Cardiac fibroblast (primary cell): ENCODE measurements around the gene ZNF438.
"Not testable (repeated sequence)": the region's sequence is repeated elsewhere in the genome, so short reads cannot be mapped to it uniquely, and the experiment has no call there.

Experiments
- DNase-seq, 2 donors: peaks; one replicate each; pipeline versions ENCODE4 v3.0.0 to v3.0.0-alpha.2; 2010; ENCODE audit warnings: low read depth in 2 of 2
- H3K4me3 ChIP-seq, 2 donors: replicated peaks in 1 of 2; 1 replicate in 1 of 2; 2 replicates in 1 of 2; pipeline ENCODE4 v1.5.1; 2011; ENCODE audit warnings: low read depth in 2 of 2, low read length in 2 of 2, mild to moderate bottlenecking in 2 of 2, moderate library complexity in 1 of 2
- TF ChIP-seq, protein P1 (sequence below): IDR thresholded peaks from one replicate; pipeline ENCODE4 v1.5.1; 2011; ENCODE audit warnings: low read depth, mild to moderate bottlenecking, low read length, inconsistent platforms

ZNF438 gene

DNA sequence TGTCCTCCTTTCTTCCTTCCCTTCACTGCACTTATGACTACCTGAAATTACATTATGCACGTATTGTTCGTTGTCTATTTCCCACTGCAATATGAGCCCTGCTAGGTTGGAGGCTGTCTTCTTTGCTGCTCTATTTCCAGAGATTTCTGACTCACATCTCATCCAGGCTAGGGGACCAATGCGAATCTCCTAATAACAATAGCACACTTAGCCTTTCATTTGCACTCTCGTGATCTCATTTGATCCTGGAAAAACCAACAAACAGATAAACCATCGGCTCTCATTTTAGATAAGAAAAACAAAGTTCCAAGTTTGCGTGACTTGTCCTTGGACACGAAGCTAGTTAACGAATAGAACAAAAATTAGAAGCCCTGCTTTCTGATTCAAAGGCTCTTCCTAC is 1.4 kb downstream of the ZNF438 start:
- DNase-seq, result no peak
- TF ChIP-seq, protein P1, sequence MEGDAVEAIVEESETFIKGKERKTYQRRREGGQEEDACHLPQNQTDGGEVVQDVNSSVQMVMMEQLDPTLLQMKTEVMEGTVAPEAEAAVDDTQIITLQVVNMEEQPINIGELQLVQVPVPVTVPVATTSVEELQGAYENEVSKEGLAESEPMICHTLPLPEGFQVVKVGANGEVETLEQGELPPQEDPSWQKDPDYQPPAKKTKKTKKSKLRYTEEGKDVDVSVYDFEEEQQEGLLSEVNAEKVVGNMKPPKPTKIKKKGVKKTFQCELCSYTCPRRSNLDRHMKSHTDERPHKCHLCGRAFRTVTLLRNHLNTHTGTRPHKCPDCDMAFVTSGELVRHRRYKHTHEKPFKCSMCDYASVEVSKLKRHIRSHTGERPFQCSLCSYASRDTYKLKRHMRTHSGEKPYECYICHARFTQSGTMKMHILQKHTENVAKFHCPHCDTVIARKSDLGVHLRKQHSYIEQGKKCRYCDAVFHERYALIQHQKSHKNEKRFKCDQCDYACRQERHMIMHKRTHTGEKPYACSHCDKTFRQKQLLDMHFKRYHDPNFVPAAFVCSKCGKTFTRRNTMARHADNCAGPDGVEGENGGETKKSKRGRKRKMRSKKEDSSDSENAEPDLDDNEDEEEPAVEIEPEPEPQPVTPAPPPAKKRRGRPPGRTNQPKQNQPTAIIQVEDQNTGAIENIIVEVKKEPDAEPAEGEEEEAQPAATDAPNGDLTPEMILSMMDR, result no peak
- no peak overlapping the region for H3K4me3 ChIP-seq

DNA sequence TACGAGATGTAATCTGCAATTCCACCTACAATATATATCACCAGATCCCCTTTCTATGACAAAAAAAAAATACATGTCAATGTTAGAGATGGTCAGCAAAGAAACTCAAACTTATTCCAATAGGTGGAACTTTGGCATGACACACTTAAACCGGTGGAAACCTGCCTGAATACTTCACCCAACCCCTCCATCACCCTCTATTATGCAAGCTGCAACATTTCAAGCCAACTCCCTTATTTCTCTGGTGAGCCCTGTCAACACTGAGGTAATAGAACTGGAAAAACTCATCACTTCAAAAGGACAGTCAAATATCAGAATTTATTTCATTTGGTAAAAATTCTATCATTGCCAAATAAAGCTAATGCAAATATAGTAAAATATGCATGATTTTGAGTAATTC is 3.6 kb downstream of the ZNF438 start:
- peak; percentile 35 to 64 for DNase-seq
- TF ChIP-seq, protein P1, result no peak

GRCh38 chr10:31026279-31026678 is 5.4 kb downstream of the ZNF438 start:
- not testable (repeated sequence) for DNase-seq, H3K4me3 ChIP-seq

More for the DNA sequence above, 3.6 kb downstream of the ZNF438 start:
- H3K4me3 ChIP-seq, result no peak overlapping the region

- no peak for DNase-seq
- no peak overlapping the region for H3K4me3 ChIP-seq
- TF ChIP-seq, protein P1, result no peak
These were observed 6.5 kb downstream of the ZNF438 start for GRCh38 chr10:31025142-31025541.

GRCh38 chr10:31023558-31023957 is 8.1 kb downstream of the ZNF438 start:
- DNase-seq, result no peak
- H3K4me3 ChIP-seq, result no peak overlapping the region
- TF ChIP-seq, protein P1, result no peak

GRCh38 chr10:31020209-31020608 is 11.5 kb downstream of the ZNF438 start:
- no peak for DNase-seq
- H3K4me3 ChIP-seq, result no peak overlapping the region
- TF ChIP-seq, protein P1, result no peak

DNA sequence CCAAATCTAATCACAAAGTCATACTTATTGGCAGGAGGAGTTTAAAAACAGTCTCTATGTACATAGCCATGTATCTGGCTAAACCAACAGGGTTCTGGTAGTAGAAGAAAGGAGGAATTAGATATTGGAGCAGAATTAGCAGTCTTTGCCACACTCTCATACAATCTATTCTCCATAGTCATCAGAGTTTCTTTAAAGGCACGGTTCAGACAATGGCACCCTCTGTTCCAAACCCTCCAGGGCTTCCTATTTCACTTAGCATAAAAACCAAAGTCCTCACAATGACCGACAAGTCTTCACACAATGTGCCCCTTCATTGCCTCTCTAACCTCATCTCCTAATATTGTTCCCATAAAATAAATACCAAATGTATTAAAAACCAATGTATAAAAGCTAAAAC is 12.7 kb downstream of the ZNF438 start:
- TF ChIP-seq, protein P1, result no peak
- H3K4me3 ChIP-seq, result no peak overlapping the region

More for the DNA sequence above, 12.7 kb downstream of the ZNF438 start:
- DNase-seq, result no peak
